Right atrium auricular region (tissue), 2 donors: ENCODE measurements around the gene NT5DC1. TPM values are rescaled to one million over a fixed set of nuclear protein-coding genes. Genes with fewer than 3 reads are reported as not detected.

ENCODE experiments used
- DNase-seq: peaks from one replicate; pipeline ENCODE4 v3.0.0-alpha.2; 2019; ENCODE audit warnings: low spot score
- H3K27ac ChIP-seq, 2 donors: fragments of 200-600 bp; sonication (generic); 1 replicate in 1 of 2; 2 replicates in 1 of 2; pipeline ENCODE4 v1.5.1; 2016 to 2019
- H3K27me3 ChIP-seq, 2 donors: fragments of 200-600 bp; sonication (generic); one replicate each; pipeline versions ENCODE4 v1.5.1 to v1.6.0; 2017 to 2019
- H3K36me3 ChIP-seq: fragments of 200-600 bp; sonication (generic); one replicate; pipeline ENCODE4 v1.5.1; 2016
- H3K4me1 ChIP-seq, 2 donors: fragments of 200-600 bp; sonication (generic); one replicate each; pipeline versions ENCODE4 v1.5.1 to v1.6.0; 2017 to 2019
- H3K4me3 ChIP-seq, 2 donors: fragments of 200-600 bp; sonication (generic); 1 replicate in 1 of 2; 2 replicates in 1 of 2; pipeline ENCODE4 v1.5.1; 2017 to 2019; ENCODE audit warnings: mild to moderate bottlenecking in 1 of 2, moderate library complexity in 1 of 2
- H3K9me3 ChIP-seq, 2 donors: fragments of 200-600 bp; sonication (generic); one replicate each; pipeline ENCODE4 v1.5.1; 2019
- CTCF ChIP-seq, 2 donors: fragments of 200-600 bp; sonication (generic); IDR thresholded peaks; one replicate each; pipeline ENCODE4 v1.5.1; 2019; ENCODE audit warnings: antibody characterized with exemption in 2 of 2
- total RNA-seq, 2 donors: library from RNA; depleted of rRNA; stranded (reverse); fragments of >200 nt; gene quantifications; one replicate each; pipeline ENCODE4 v1.1.0, GENCODE V29; 2016

NT5DC1 gene
- total RNA-seq, 2 donors from 2014 or later: 11.2 to 22.6 TPM

- H3K4me3 ChIP-seq: no peak overlapping the region
- DNase-seq: no peak
- no peaks in the 10 kb centered on the region for H3K9me3 ChIP-seq
- H3K27ac ChIP-seq: no peak overlapping the region
- H3K36me3 ChIP-seq: no peaks in the 10 kb centered on the region
- no peak for TF ChIP-seq CTCF (IDR thresholded peaks at IDR 0.05)
- no peaks in the 10 kb centered on the region for H3K27me3 ChIP-seq
- peaks cover 0 to 49% of the 10 kb centered on the region in 2 donors for H3K4me1 ChIP-seq
Observed at GRCh38 chr6:116102873-116103272, 2.2 kb downstream of the NT5DC1 start.

GRCh38 chr6:116104636-116105035, 4.0 kb downstream of the NT5DC1 start:
- DNase-seq: no peak
- Histone ChIP-seq H3K9me3 (no peaks in the 10 kb centered on the region), H3K4me3 (no peak overlapping the region), H3K4me1 (peaks cover 0 to 49% of the 10 kb centered on the region in 2 donors), H3K36me3 (peaks cover 10% of the 10 kb centered on the region), H3K27ac (no peak overlapping the region), H3K27me3 (no peaks in the 10 kb centered on the region)
- no peak for TF ChIP-seq CTCF (IDR thresholded peaks at IDR 0.05)

- Histone ChIP-seq H3K9me3 (no peaks in the 10 kb centered on the region), H3K4me1 (peaks cover 0 to 49% of the 10 kb centered on the region in 2 donors), H3K27me3 (no peaks in the 10 kb centered on the region), H3K27ac (no peak overlapping the region), H3K36me3 (peaks cover 15% of the 10 kb centered on the region), H3K4me3 (no peak overlapping the region)
- no peak for DNase-seq
- no peak for TF ChIP-seq CTCF (IDR thresholded peaks at IDR 0.05)
Observed at GRCh38 chr6:116105247-116105646, 4.6 kb downstream of the NT5DC1 start.

- DNase-seq: no peak
- no peak overlapping the region for H3K27ac ChIP-seq
- peaks cover 0 to 49% of the 10 kb centered on the region in 2 donors for H3K4me1 ChIP-seq
- H3K36me3 ChIP-seq: peaks cover 23% of the 10 kb centered on the region
- H3K9me3 ChIP-seq: no peaks in the 10 kb centered on the region
- H3K27me3 ChIP-seq: no peaks in the 10 kb centered on the region
- H3K4me3 ChIP-seq: no peak overlapping the region
- no peak for TF ChIP-seq CTCF (IDR thresholded peaks at IDR 0.05)
Observed at GRCh38 chr6:116106146-116106545, 5.5 kb downstream of the NT5DC1 start.

GRCh38 chr6:116108836-116109235, 8.2 kb downstream of the NT5DC1 start:
- Histone ChIP-seq H3K27ac (no peak overlapping the region), H3K27me3 (no peaks in the 10 kb centered on the region), H3K36me3 (peaks cover 39% of the 10 kb centered on the region), H3K4me1 (peaks cover 0 to 25% of the 10 kb centered on the region in 2 donors), H3K9me3 (no peaks in the 10 kb centered on the region), H3K4me3 (no peak overlapping the region)
- no peak for TF ChIP-seq CTCF (IDR thresholded peaks at IDR 0.05)
- no peak for DNase-seq
